ENCODE data around the gene PHLDB1.

PHLDB1 gene

DNA sequence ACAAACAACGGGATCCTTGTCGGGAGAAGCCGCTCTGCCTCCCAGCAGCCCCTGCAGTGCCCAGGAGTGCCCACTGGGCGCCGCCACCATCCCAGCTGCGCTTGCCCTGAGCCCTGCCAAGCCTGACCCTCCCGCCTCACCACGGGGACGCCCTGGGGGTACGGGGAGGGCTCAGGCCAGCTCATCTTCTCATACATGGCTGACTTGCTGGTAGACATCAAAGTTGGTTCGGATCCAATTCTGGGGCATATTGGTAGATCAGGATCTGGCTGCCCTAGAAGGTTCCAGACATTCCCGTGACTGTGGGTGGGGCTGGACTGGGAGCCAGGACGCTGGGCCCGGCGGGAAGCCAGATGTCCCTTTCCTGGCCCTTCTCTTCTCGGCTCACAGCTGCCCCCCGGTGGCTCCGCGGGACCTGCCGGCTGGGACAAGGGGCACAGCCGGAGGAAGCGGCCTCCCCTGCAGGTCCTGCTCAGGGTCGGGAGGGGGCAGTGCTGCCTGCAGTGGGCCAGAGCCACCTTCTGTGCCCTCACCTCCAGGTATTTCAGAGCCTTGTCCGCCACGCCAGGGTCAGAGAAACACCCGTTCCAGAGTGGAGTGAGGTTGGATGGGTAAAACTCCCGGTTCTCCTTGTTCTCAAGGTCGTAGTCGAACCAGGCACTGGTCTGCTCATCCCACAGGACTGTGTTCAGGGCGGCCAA is 82.6 kb downstream of the PHLDB1 start:
- peak; percentile 61 for DNase-seq

DNA sequence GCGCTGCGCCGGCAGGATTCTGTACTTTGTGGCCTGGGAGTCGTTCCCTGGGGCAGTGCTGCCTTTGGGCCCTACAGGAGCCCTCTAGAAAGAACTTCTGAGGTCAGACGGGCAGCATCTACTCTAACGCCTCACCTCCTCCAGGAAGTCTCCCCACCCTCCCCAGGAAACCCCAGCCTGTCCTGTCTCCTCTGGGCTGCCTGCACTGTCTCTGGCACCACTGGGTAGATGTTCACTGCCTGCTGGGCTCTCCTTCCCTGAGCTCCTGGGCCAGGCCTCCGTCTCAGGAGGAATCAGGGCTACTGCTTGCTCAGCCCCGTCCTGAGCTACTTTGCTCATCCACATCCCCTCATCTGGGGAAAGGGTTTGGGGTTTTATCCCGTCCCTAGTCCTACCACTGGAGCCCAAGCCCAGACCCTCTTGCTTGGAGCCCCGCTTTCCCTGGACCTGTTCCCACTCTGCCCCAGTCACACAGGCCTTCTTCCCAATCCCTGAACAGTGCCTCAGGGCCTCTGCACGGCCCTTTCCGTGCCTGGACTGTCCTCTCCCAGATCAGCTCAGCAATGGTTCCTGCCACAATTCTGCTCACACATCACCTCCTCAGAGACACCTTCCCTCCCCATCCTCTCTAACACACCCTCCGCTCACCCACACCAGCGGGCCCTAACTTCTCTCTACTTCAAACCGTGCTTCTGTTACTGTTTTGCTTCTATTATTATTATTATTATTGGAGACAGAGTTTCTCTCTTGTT is 83.3 kb downstream of the PHLDB1 start:
- DNase-seq = no peak

DNA sequence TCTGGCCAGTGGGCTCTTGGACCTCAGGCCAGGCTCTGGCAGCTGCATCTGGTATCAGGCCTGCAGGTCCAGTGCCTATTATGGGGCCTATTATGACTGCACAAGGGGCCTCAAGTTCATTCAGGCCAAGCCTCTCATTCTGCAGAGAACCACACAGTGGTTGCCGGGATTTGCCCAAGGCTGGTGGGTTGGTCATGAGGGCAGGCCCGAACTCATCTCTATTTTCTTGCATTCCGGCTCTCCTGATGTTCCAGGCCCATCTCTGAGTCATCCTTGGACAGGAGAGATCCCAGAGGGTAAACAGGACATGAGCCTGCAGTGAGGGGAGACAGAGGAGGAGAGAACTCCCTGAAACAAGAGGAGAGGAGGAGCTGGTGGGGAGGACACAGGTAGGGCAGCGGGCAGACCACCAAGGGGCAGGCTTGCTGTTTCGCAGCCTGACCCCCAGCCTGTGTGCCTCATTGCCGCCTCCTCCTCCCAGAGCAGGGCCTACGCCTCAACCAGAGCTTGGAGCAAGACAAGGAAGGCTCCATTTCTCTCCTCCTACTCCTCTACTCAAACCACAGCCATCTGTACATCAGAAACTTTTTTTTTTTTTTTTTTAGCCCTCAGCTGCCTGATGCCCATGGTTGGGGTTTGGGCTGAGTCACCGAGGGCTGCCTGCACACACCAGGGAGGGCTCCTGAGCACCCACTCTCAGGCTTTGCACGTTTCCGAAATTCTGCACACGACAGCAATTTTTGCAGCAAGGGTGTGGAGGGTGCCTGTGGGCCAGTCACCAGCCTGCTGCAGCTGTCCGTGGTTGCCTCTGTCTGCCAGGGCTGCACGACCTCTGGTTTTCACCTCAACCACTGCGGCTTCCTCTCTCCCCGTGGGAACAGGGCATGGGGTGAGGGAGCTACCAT is 84.8 kb downstream of the PHLDB1 start:
- DNase-seq = no peak

DNA sequence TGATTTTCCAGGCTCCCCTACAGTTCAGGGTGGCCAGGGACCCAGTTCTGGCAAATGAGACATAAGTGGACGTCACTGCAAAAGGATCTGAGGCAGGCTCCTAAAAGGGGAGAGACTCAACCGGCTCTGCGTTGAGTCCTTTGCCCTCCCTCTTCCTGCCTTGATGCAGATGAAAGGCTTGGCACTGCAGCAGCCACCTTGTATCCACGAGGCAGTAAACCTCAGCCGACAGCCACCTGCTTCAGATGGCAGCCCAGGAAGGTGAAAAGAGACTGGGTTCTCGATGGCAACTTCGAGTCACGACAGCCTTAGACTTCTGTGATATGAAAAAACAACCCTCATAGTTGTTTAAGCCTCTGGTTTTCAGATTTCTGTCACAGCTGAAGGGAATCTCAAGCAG is 86.8 kb downstream of the PHLDB1 start:
- DNase-seq = no peak

DNA sequence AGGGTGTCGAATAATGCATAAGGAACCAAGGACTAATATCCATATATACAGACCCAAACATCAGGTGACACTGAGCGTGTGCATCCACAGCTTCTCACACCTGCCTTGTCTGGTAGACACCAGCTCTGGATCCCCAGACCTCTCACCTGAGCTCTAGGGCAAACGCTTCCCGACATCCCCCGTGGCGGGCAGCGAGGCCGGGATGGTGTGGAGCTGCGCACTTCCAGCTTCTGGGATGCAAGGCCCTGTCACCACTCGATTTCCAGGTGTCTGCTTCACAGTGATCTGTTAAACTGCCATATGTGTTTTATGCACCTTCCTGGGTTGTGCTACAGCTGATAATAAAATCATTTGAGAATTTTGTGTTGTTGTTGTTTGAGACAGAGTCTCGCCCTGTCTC is 87.4 kb downstream of the PHLDB1 start:
- no peak for DNase-seq

DNA sequence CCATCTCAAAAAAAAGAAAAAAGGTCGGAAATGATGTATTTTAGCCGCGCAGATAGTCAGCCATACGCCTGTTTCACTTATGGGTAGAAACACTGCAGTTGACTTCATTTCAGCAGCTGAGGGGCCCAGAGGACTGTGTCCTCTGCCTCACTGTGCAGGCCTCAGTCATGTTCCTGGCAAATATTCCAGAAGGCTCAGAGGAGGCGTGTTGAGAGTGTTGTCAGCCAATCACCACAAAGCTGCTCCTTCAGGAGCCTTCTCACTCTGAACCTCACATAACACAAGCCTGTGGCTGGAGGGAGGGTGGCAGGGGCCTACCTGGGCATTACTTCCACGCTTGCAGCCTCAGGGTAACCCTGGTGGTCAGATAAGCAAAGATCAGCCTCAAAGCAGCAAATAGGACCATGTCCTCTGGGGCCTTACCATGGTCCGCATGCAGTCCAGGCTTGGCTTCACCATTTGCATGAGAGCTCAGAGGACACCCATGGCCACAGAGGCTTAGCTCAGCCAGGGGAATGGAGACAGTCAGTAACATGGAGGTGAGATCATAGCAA is 89.3 kb downstream of the PHLDB1 start:
- no peak for DNase-seq

DNA sequence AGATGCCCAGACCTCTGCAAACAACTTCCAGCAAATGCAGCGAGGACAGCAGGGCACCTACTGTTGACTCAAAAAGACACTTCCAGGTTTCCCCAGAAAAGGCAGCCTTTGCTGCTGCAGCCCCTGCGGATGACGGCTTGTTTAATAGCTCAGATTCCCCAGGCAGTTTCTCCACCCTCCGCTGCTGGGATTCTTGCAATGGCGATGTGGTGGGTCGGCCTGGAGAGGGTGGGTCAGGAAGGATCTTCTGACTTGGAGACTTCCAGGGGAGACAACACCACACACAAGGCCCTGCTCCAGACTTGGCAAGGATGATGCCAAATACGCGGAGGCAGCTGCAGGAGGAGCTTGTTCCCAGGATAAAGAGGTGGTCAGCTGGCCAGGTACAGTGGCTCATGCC is 89.9 kb downstream of the PHLDB1 start:
- DNase-seq = no peak

DNA sequence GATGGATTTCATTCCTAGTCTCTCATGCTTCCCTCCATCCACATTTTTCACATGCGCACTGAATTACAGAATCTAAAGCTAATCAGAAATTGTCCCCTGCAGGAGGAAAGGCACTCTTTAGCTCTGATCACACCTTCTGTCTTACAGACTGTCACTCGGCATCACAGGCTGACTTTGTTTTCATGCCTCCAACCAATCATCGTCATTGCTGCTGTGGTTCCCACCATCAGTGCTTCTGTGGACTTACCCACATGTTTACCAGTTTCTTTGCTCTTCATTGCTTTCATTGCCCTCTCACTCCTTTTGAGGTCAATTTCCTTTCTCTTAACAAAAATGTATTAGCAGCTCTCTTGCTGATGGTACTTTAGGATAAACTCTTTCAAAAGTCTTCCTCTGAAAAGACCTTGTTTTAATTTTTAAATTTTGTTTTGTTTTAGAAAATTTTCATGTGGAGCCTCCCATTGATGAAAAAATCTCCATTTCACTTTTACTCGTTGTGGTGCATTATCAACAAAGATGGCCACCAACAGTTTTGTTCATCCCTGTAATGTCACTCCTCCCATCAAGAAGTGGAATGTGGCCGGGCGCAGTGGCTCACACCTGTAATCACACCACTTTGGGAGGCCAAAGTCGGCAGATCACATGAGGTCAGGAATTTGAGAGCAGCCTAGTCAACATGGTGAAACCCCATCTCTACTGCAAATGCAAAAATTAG is 92.2 kb downstream of the PHLDB1 start:
- no peak for DNase-seq

DNA sequence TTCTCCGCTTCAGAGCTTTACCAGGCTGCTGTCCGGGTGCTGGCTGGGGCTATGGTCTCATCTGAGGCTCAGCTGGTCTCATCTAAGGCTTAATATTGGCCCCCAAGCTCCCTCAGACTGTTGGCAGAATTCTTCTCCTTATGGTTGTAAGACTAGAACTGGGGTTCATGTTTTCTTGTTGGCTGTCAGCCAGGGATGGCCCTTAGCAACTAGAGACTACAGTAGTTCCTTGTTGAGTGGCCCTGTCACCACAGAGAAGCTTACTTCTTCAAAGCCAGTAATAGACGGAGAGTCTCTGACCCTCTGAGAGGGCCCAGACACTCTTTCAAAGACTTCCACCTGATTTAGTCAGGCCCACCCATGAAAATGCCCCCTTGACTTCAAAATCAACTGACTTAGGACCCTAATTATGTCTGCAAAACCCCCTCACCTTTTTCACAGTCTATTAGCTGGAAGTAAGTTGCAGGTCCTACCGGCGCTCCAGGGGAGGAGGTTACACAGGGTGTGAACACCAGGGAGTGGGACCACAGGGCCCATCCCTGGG is 96.2 kb downstream of the PHLDB1 start:
- no peak for DNase-seq

DNA sequence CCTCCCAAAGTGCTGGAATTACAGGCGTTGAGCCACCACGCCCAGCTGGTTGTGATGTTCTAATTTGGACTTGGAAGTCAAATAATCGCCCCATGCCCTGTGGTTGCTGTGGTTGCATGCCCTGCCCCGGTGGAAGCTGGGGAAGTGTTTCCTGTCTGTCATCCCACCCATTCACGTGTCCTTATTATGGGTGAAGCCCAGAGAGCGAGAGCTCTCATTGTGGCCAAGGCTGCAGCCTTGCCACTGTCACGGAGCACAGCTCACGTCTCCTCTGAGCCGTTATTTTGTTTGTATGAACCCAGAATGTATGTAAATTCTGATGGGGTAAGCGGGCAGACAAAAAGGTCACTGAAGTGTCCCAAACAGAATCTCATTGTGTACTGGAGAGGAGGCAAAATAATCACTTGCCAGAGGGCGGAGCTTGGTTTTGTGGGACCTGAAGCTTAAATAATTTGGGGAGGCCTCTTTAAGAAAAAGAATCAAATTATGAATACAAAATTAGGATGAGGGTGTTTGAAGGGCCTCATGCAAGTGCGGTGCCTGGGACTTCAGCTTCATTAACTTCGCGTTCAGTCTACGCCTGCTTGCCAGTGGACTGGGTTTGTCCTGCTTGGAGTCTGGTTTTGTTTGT is 97.8 kb downstream of the PHLDB1 start:
- DNase-seq = no peak

DNA sequence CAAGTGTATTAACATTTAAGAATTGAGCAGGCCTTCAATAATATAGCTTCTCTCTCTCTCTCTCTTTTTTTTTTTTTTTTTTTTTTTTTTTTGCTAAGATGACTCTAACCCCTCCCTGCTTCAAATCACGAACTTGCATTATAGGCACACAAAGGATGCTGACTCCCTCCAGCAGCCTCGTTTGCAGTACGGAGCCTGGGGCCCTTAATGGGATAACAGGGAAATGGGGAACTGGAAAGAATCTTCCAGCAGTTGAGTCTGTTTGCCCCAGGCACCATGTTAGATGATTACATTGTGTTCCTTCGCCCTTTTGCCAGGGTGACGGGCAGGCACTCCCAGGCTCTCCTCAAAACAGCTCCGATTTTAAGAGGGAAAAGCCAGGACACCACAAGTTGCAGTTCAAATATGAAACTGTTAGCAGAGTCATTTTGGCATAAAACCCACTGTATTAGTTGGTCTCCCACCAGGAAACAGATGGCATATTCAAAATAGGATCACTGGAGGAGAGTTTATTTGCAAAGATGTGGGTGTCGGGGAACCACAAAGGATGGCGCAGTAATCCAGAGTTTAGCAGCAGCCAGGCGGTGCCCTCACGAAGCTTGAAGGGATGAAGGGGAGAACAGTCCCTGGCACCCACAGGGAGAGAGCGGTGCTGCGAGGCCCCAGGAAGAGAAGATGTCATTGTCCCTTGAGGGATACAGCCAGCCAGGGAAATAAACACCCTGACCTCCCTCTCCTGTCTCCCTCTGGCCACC is 98.6 kb downstream of the PHLDB1 start:
- DNase-seq = no peak

DNA sequence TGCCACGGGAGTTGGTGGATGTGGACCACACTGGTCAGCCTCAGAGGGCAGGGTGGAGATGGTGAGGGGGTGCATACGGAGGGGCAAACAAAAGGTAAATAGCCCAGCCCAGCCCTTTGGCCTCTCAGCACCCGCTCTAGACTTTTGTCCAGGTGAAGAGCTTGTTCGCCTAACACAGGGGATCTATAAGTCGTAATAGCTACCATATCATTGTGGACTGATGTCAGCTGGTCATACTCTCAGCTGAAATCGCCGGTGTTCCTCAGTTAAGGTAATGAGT is 99.1 kb downstream of the PHLDB1 start:
- no peak for DNase-seq

Data from NCI-H187 treated with DMSO at 0.1 percent for 48 hours (cell line).